Tibial nerve (tissue), 4 donors: ENCODE measurements around the gene SENP3. TPM values are rescaled to one million over a fixed set of nuclear protein-coding genes. Genes with fewer than 3 reads are reported as not detected.
A peak's percentile ranks its signal among the peaks of the same experiment; 100 is the strongest.

ENCODE experiments used
- DNase-seq, 2 donors: peaks; one replicate each; pipeline ENCODE4 v3.0.0-alpha.2; 2019; ENCODE audit warnings: low spot score in 2 of 2
- H3K27ac ChIP-seq, 4 donors: fragments of 200-600 bp; sonication (generic) in 3 of 4; one replicate each; pipeline ENCODE4 v1.5.1; 2017 to 2019; ENCODE audit warnings: mild to moderate bottlenecking in 1 of 4
- H3K27me3 ChIP-seq, 2 donors: fragments of 200-600 bp; sonication (generic) in 1 of 2; one replicate each; pipeline versions ENCODE4 v1.5.1 to v1.6.0; 2017 to 2019
- H3K36me3 ChIP-seq, 3 donors: fragments of 200-600 bp; sonication (generic); one replicate each; pipeline ENCODE4 v1.5.1; 2018 to 2019
- H3K4me1 ChIP-seq, 4 donors: fragments of 200-600 bp; sonication (generic) in 3 of 4; one replicate each; pipeline ENCODE4 v1.5.1; 2017 to 2019
- H3K4me3 ChIP-seq, 4 donors: fragments of 200-600 bp; sonication (generic) in 3 of 4; one replicate each; pipeline ENCODE4 v1.5.1; 2017 to 2019; ENCODE audit warnings: mild to moderate bottlenecking in 1 of 4, moderate library complexity in 1 of 4
- H3K9me3 ChIP-seq, 4 donors: fragments of 200-600 bp; sonication (generic) in 3 of 4; one replicate each; pipeline ENCODE4 v1.5.1; 2017 to 2019
- CTCF ChIP-seq, 5 experiments: fragments of 200-600 bp in 3 of 5; fragments of 450-650 bp in 2 of 5; sonication (generic) in 3 of 5; IDR thresholded peaks; one replicate each; pipeline ENCODE4 v1.5.1; 2016 to 2019; ENCODE audit warnings: antibody characterized with exemption in 5 of 5, mild to moderate bottlenecking in 3 of 5, moderate library complexity in 2 of 5
- EP300 ChIP-seq, 2 donors: sonication (generic); formaldehyde crosslinking; IDR thresholded peaks; one replicate each; pipeline ENCODE4 v1.6.1; 2017; ENCODE audit warnings: antibody characterized with exemption in 2 of 2, mild to moderate bottlenecking in 1 of 2
- POLR2A ChIP-seq, 2 donors: fragments of 450-650 bp; IDR thresholded peaks; one replicate each; pipeline ENCODE4 v1.6.1; 2017; ENCODE audit warnings: antibody characterized with exemption in 2 of 2, mild to moderate bottlenecking in 2 of 2, moderate library complexity in 2 of 2
- WGBS, 2 donors: methylation state at CpG; one replicate each; pipeline ENCODE4 v1.1.5; 2018; 5-methylcytosine and 5-hydroxymethylcytosine counted together
- total RNA-seq, 4 donors: library from RNA; depleted of rRNA; stranded (reverse); fragments of >200 nt; gene quantifications; one replicate each; pipeline ENCODE4 v1.1.0, GENCODE V29; 2016

The SENP3 gene
- total RNA-seq, 4 donors from 2014 or later: 54.3 to 75.4 (median 59.0) TPM

- no peaks in the 10 kb centered on the region for H3K9me3 ChIP-seq
- H3K27me3 ChIP-seq: no peaks in the 10 kb centered on the region
- peaks cover 0 to 23% (median 0%) of the 10 kb centered on the region in 3 donors for H3K36me3 ChIP-seq
- DNase-seq: no peak
- H3K4me1 ChIP-seq: peaks cover 0 to 51% (median 35%) of the 10 kb centered on the region in 4 donors
- H3K4me3 ChIP-seq: no peak overlapping the region
- H3K27ac ChIP-seq: peak overlapping the region in 1 of 4 donors; percentile 8
- TF ChIP-seq CTCF (IDR thresholded peaks at IDR 0.05): no peak
- TF ChIP-seq EP300 (IDR thresholded peaks at IDR 0.05): no peak
- TF ChIP-seq POLR2A (IDR thresholded peaks at IDR 0.05): no peak
- 61% methylated on average over 10 of the region's 10 CpGs for WGBS, 2 donors
Observed at GRCh38 chr17:7555320-7555948, 6.3 kb upstream of the SENP3 start.

GRCh38 chr17:7556627-7557026 is 5.1 kb upstream of the SENP3 start:
- 86 to 90% methylated on average over 12 of the region's 12 CpGs for WGBS, 2 donors
- Histone ChIP-seq H3K4me3 (no peak overlapping the region), H3K36me3 (peaks cover 0 to 11% (median 0%) of the 10 kb centered on the region in 3 donors), H3K27ac (peak overlapping the region; percentile 92 to 94 (median 94)), H3K4me1 (peaks cover 0 to 49% (median 39%) of the 10 kb centered on the region in 4 donors), H3K9me3 (no peaks in the 10 kb centered on the region), H3K27me3 (no peaks in the 10 kb centered on the region)
- no peak for TF ChIP-seq POLR2A (IDR thresholded peaks at IDR 0.05)
- no peak for TF ChIP-seq CTCF (IDR thresholded peaks at IDR 0.05)
- no peak for DNase-seq

- WGBS, 2 donors: 43 to 53% methylated on average over 19 of the region's 19 CpGs
- Histone ChIP-seq H3K27ac (peak overlapping the region; percentile 92 to 94 (median 94)), H3K4me3 (no peak overlapping the region)
Observed at GRCh38 chr17:7557147-7557764, 4.5 kb upstream of the SENP3 start.

GRCh38 chr17:7557775-7558543 is 3.8 kb upstream of the SENP3 start:
- TF ChIP-seq EP300 (IDR thresholded peaks at IDR 0.05): peak; percentile 86 to 88
- peak in 1 of 2 donors; percentile 60 for TF ChIP-seq POLR2A (IDR thresholded peaks at IDR 0.05)
- TF ChIP-seq CTCF (IDR thresholded peaks at IDR 0.05): peak in 1 of 5 experiments; percentile 5
- H3K9me3 ChIP-seq: no peaks in the 10 kb centered on the region
- peak overlapping the region; percentile 92 to 94 (median 94) for H3K27ac ChIP-seq
- WGBS, 2 donors: 11 to 13% methylated on average over 18 to 21 of the region's 21 CpGs
- H3K27me3 ChIP-seq: no peaks in the 10 kb centered on the region
- peak; percentile 73 to 74 for DNase-seq
- H3K36me3 ChIP-seq: peaks cover 0 to 10% (median 0%) of the 10 kb centered on the region in 3 donors
- peaks cover 0 to 57% (median 45%) of the 10 kb centered on the region in 4 donors for H3K4me1 ChIP-seq
- H3K4me3 ChIP-seq: peak overlapping the region; percentile 18 to 88 (median 60)

More at GRCh38 chr17:7557147-7557764, 4.5 kb upstream of the SENP3 start:
- DNase-seq: no peak
- H3K27me3 ChIP-seq: no peaks in the 10 kb centered on the region
- TF ChIP-seq CTCF (IDR thresholded peaks at IDR 0.05) (no peak), POLR2A (IDR thresholded peaks at IDR 0.05) (no peak), EP300 (IDR thresholded peaks at IDR 0.05) (no peak)
- H3K9me3 ChIP-seq: no peaks in the 10 kb centered on the region
- peaks cover 0 to 9% (median 0%) of the 10 kb centered on the region in 3 donors for H3K36me3 ChIP-seq
- peaks cover 0 to 50% (median 39%) of the 10 kb centered on the region in 4 donors for H3K4me1 ChIP-seq
